RWPE1 (cell line): Measurements from ENCODE around the gene SPINDOC.

Experiments used
- CTCF ChIA-PET: fragments of 350-600 bp; sonication (Branson Sonifier 250); formaldehyde crosslinking; extraction: SDS; loops from one replicate; lab custom pipeline; 2021; lab: Yijun Ruan, JAX
- POLR2A ChIA-PET: fragments of 400-600 bp; formaldehyde crosslinking; extraction: SDS; loops from one replicate; lab custom pipeline; 2020; ENCODE audit warnings: antibody characterized with exemption; ENCODE audit not compliant: low non-redundant PET; lab: Yijun Ruan, JAX
- DNase-seq: peaks from one replicate; pipeline ENCODE4 v3.0.0; 2012; ENCODE audit warnings: low spot score
- H3K27ac ChIP-seq: fragments of 450-650 bp; 2 replicates; pipeline ENCODE4 v1.5.1; 2017
- TF ChIP-seq, protein P1 (sequence below): fragments of 450-650 bp; conservative IDR thresholded peaks from 2 replicates; pipeline ENCODE4 v1.5.1; 2017; ENCODE audit warnings: low read depth, mild to moderate bottlenecking

The SPINDOC gene

GRCh38 chr11:63783925-63784592 lies 29.2 kb upstream of the SPINDOC start:
- ChIA-PET POLR2A (no interaction called here), CTCF (interaction anchor here (0.6 kb wide), 2 partner anchors 10 to 441 kb away, joined by 3 to 4 read pairs; no protein-coding TSS in a partner anchor)
- DNase-seq = no peak
- H3K27ac ChIP-seq = no peak overlapping the region
- TF ChIP-seq, protein P1, sequence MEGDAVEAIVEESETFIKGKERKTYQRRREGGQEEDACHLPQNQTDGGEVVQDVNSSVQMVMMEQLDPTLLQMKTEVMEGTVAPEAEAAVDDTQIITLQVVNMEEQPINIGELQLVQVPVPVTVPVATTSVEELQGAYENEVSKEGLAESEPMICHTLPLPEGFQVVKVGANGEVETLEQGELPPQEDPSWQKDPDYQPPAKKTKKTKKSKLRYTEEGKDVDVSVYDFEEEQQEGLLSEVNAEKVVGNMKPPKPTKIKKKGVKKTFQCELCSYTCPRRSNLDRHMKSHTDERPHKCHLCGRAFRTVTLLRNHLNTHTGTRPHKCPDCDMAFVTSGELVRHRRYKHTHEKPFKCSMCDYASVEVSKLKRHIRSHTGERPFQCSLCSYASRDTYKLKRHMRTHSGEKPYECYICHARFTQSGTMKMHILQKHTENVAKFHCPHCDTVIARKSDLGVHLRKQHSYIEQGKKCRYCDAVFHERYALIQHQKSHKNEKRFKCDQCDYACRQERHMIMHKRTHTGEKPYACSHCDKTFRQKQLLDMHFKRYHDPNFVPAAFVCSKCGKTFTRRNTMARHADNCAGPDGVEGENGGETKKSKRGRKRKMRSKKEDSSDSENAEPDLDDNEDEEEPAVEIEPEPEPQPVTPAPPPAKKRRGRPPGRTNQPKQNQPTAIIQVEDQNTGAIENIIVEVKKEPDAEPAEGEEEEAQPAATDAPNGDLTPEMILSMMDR = no peak

GRCh38 chr11:63785823-63786222 lies 27.4 kb upstream of the SPINDOC start:
- DNase-seq = no peak
- no peak overlapping the region for H3K27ac ChIP-seq
- CTCF ChIA-PET = interaction anchor here (0.6 kb wide), 1 partner anchor 18 kb away, joined by 3 read pairs; no protein-coding TSS in a partner anchor
- TF ChIP-seq, protein P1 = no peak
- POLR2A ChIA-PET = no interaction called here

DNA sequence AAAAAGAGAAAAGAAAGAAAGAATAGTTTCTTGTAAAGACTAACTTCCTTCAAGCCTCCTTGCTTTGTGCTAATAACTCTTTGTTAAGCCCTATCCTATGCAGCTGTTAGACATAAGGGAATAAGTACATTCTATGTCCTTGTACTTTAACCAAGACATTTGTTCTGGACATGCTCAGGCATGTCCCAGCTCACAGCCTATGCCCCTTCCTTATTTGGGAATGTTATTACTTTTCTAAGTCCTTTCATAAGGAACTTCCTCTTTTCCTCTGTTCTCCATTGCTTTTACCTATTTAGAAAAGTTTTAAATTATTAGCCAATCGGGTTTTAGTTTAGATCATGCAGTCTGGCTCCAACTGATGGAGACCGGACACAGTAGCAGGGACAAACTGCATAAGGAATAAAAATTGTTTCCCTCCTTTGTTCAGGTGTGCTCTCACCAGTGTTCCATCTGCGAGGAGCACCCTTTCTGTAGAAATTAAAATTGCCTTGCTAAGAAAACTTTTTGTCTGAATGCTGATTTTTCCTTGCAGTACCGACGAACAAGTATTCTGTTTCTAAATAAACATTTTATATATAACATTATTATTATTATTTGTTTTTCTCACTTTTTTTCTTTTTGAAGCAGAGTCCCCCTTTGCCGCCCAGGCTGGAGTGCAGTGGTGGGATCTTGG lies 21.6 kb upstream of the SPINDOC start:
- DNase-seq = no peak
- POLR2A ChIA-PET = no interaction called here
- TF ChIP-seq, protein P1 = no peak
- no peak overlapping the region for H3K27ac ChIP-seq
- CTCF ChIA-PET = interaction anchor here (0.5 kb wide), 1 partner anchor 140 kb away, joined by 3 read pairs; no protein-coding TSS in a partner anchor

GRCh38 chr11:63793161-63793560 lies 20.1 kb upstream of the SPINDOC start:
- no peak for DNase-seq
- CTCF ChIA-PET = no interaction called here
- TF ChIP-seq, protein P1 = no peak
- H3K27ac ChIP-seq = no peak overlapping the region
- POLR2A ChIA-PET = no interaction called here

DNA sequence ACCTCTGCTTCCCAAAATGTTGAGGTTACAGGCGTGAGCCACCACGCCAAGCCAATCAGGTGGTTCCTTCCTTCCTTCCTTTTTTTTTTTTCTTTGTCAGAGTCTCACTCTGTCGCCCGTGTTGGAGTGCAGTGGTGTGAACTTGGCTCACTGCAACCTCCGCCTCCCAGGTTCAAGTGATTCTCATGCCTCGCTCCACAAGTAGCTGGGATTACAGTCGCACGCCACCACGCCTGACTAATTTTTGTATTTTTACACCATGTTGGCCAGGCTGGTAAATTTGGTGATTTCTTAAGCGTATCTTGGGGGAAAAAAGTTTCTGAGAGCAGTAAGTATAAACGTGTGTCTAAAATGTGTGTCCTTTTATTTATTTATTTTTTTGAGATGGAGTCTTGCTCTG lies 18.2 kb upstream of the SPINDOC start:
- no peak overlapping the region for H3K27ac ChIP-seq
- ChIA-PET CTCF (no interaction called here), POLR2A (no interaction called here)
- DNase-seq = no peak
- TF ChIP-seq, protein P1 = no peak

- H3K27ac ChIP-seq = no peak overlapping the region
- no peak for DNase-seq
- TF ChIP-seq, protein P1 = no peak
- POLR2A ChIA-PET = no interaction called here
- CTCF ChIA-PET = no interaction called here
Observed at GRCh38 chr11:63800921-63801320, 12.3 kb upstream of the SPINDOC start.
